Measurements from ENCODE around the gene ANKRD11. TPM values are rescaled to one million over a fixed set of nuclear protein-coding genes. Genes with fewer than 3 reads are reported as not detected.

The ANKRD11 gene
- total RNA-seq, 1 experiment from 2014 or later, result 266 TPM

- Histone ChIP-seq H3K27me3 (ENCODE audit: insufficient read depth, low read length) (no peaks in the 10 kb centered on the region), H3K9me3 (ENCODE audit: control insufficient read depth in 1 of 2, insufficient read depth in 1 of 2, low read depth in 1 of 2, low read length in 2 of 2) (no peaks in the 10 kb centered on the region), H3K36me3 (ENCODE audit: control insufficient read depth in 1 of 2, insufficient read depth in 2 of 2, low read length in 2 of 2) (peaks cover 4 to 18% of the 10 kb centered on the region in 2 experiments; a peak in 2 of 4 replicates), H2AFZ (ENCODE audit: low read depth, low read length, poor library complexity, severe bottlenecking) (no peak overlapping the region), H3K27ac (ENCODE audit: low read depth, low read length) (no peak overlapping the region), H3K4me2 (ENCODE audit: low read length) (no peak overlapping the region), H4K20me1 (ENCODE audit: insufficient read depth) (no peaks in the 10 kb centered on the region), H3K4me1 (ENCODE audit: control insufficient read depth in 1 of 2, insufficient read depth in 2 of 2, low read length in 2 of 2) (peaks cover 0 to 16% of the 10 kb centered on the region in 2 experiments; a peak in 3 of 4 replicates), H3K9me2 (ENCODE audit: insufficient read depth) (no peaks in the 10 kb centered on the region), H3K9ac (ENCODE audit: low read length) (no peak overlapping the region), H3K79me2 (ENCODE audit: insufficient read depth, low read length) (peaks cover 32% of the 10 kb centered on the region), H3K4me3 (replicated peaks in 1 of 2; ENCODE audit: low read depth in 1 of 2, low read length in 2 of 2) (no peak overlapping the region)
- BruUV-seq (replicated peaks), result no TSS peak
- DNase-seq (ENCODE audit: low read depth, low spot score), result no peak
- ATAC-seq, result no peak
- intact Hi-C loops (cut with micrococcal nuclease), result loop anchor here (5.0 kb wide), 1 partner anchor 482 kb away; no protein-coding TSS in a partner anchor
- CTCF ChIA-PET, result no interaction called here
- TF ChIP-seq SIN3A (IDR thresholded peaks at IDR 0.05; ENCODE audit: low read depth) (no peak), CEBPB (IDR thresholded peaks at IDR 0.05; ENCODE audit: low read depth) (no peak), SRF (IDR thresholded peaks at IDR 0.05; ENCODE audit: low read depth) (no peak), CBX3 (IDR thresholded peaks at IDR 0.05; ENCODE audit: low read depth) (no peak), ZFX (IDR thresholded peaks at IDR 0.05) (no peak), YY1 (IDR thresholded peaks at IDR 0.05; ENCODE audit: extremely low read depth, insufficient replicate concordance, low read depth, low read length) (no peak), SP1 (IDR thresholded peaks at IDR 0.05; ENCODE audit: low read depth) (no peak), CTCF (IDR thresholded peaks at IDR 0.05 in 2 of 3, conservative IDR thresholded peaks at IDR 0.05 in 1 of 3; ENCODE audit: borderline replicate concordance in 1 of 3, insufficient read depth in 1 of 3, low read depth in 2 of 3, low read length in 2 of 3) (no peak), REST (IDR thresholded peaks at IDR 0.05; ENCODE audit: low read depth) (no peak), EZH2phosphoT487 (IDR thresholded peaks at IDR 0.05; ENCODE audit: borderline replicate concordance) (no peak), FOSL1 (IDR thresholded peaks at IDR 0.05; ENCODE audit: low read depth) (no peak), ATF3 (IDR thresholded peaks at IDR 0.05) (no peak), EGR1 (IDR thresholded peaks at IDR 0.05; ENCODE audit: low read depth) (no peak), RAD21 (IDR thresholded peaks at IDR 0.05; ENCODE audit: low read depth) (no peak), ELF1 (IDR thresholded peaks at IDR 0.05; ENCODE audit: borderline replicate concordance, low read depth) (no peak), TCF7L2 (IDR thresholded peaks at IDR 0.05; ENCODE audit: borderline replicate concordance, extremely low read depth, insufficient read depth, insufficient read length) (no peak), MAX (IDR thresholded peaks at IDR 0.05) (no peak)
- RAD21 ChIA-PET (ENCODE audit: low non-redundant PET in 1 of 2, low total read pairs in 2 of 2, uncharacterized antibody in 2 of 2, unreplicated experiment in 2 of 2), result no interaction called here
- POLR2A ChIA-PET, result no interaction called here
These were observed 271.0 kb downstream of the ANKRD11 start for GRCh38 chr16:89219365-89219764.

All from HCT116 (cell line).